CD8-positive, alpha-beta memory T cell (primary cell): ENCODE measurements around the gene LCN15. TPM values are rescaled to one million over a fixed set of nuclear protein-coding genes. Genes with fewer than 3 reads are reported as not detected.
A peak's percentile ranks its signal among the peaks of the same experiment; 100 is the strongest.

Experiments used
- CTCF ChIA-PET: fragments of 350-600 bp; sonication (Branson Sonifier 250); formaldehyde crosslinking; loops from one replicate; lab custom pipeline; 2021; ENCODE audit warnings: antibody characterized with exemption; lab: Charles Lee
- POLR2A ChIA-PET: fragments of 350-600 bp; sonication (Branson Sonifier 250); formaldehyde crosslinking; loops from one replicate; lab custom pipeline; 2021; ENCODE audit warnings: antibody characterized with exemption; lab: Charles Lee
- DNase-seq, 5 donors: peaks; one replicate each; pipeline versions ENCODE4 v3.0.0 to v3.0.0-alpha.2; 2020 to 2022; ENCODE audit warnings: mixed read lengths in 1 of 5
- H3K27ac ChIP-seq: one replicate; pipeline ENCODE4 v1.7.0; 2013; ENCODE audit warnings: low read depth, mild to moderate bottlenecking, low read length, moderate library complexity
- H3K27me3 ChIP-seq: 2 replicates; pipeline ENCODE4 v1.7.0; 2013; ENCODE audit warnings: low read length, mild to moderate bottlenecking; ENCODE audit not compliant: insufficient read depth, poor library complexity, severe bottlenecking
- H3K36me3 ChIP-seq: 2 replicates; pipeline ENCODE4 v1.7.0; 2013; ENCODE audit warnings: mild to moderate bottlenecking, low read length, moderate library complexity; ENCODE audit not compliant: insufficient read depth
- H3K4me1 ChIP-seq: 2 replicates; pipeline ENCODE4 v1.7.0; 2013; ENCODE audit warnings: mild to moderate bottlenecking, low read length, moderate library complexity; ENCODE audit not compliant: insufficient read depth
- H3K4me3 ChIP-seq: 2 replicates; pipeline ENCODE4 v1.7.0; 2013; ENCODE audit warnings: mild to moderate bottlenecking, low read length
- H3K9me3 ChIP-seq: 2 replicates; pipeline ENCODE4 v1.7.0; 2013; ENCODE audit warnings: mild to moderate bottlenecking, low read length
- H3K27ac Mint-ChIP-seq, 8 donors: one replicate each; pipeline ENCODE4 v1.8.0; 2020 to 2021; ENCODE audit warnings: mixed read lengths in 8 of 8, mild to moderate bottlenecking in 6 of 8, inconsistent platforms in 3 of 8, moderate library complexity in 3 of 8
- H3K27me3 Mint-ChIP-seq, 2 donors: one replicate each; pipeline ENCODE4 v1.8.0; 2020 to 2021; ENCODE audit warnings: mixed read lengths in 2 of 2, mild to moderate bottlenecking in 1 of 2, moderate library complexity in 1 of 2
- H3K36me3 Mint-ChIP-seq, 3 donors: one replicate each; pipeline ENCODE4 v1.8.0; 2020 to 2021; ENCODE audit warnings: mixed read lengths in 3 of 3, inconsistent platforms in 1 of 3, mild to moderate bottlenecking in 1 of 3
- H3K4me1 Mint-ChIP-seq, 3 donors: one replicate each; pipeline ENCODE4 v1.8.0; 2020 to 2021; ENCODE audit warnings: mixed read lengths in 3 of 3, inconsistent platforms in 1 of 3, mild to moderate bottlenecking in 1 of 3
- H3K4me3 Mint-ChIP-seq, 7 donors: one replicate each; pipeline ENCODE4 v1.8.0; 2020 to 2021; ENCODE audit warnings: mixed read lengths in 7 of 7, mild to moderate bottlenecking in 6 of 7, moderate library complexity in 4 of 7, inconsistent platforms in 2 of 7
- H3K9me3 Mint-ChIP-seq, 5 donors: one replicate each; pipeline ENCODE4 v1.8.0; 2020 to 2022; ENCODE audit warnings: mixed read lengths in 5 of 5, mild to moderate bottlenecking in 3 of 5, moderate library complexity in 2 of 5, inconsistent platforms in 1 of 5
- polyA plus RNA-seq: library from polyadenylated mRNA; unstranded; fragments of 300-500 nt; fragmentation: Illumina TruSeq; gene quantifications from one replicate; pipeline ENCODE4 v1.2.3, GENCODE V29; 2021
- total RNA-seq, 2 experiments: library from RNA; stranded (reverse); gene quantifications; one replicate each; pipeline ENCODE4 v1.2.3, GENCODE V29; 2021

The LCN15 gene
- total and polyA plus RNA-seq, 3 experiments from 2014 or later: not detected

DNA sequence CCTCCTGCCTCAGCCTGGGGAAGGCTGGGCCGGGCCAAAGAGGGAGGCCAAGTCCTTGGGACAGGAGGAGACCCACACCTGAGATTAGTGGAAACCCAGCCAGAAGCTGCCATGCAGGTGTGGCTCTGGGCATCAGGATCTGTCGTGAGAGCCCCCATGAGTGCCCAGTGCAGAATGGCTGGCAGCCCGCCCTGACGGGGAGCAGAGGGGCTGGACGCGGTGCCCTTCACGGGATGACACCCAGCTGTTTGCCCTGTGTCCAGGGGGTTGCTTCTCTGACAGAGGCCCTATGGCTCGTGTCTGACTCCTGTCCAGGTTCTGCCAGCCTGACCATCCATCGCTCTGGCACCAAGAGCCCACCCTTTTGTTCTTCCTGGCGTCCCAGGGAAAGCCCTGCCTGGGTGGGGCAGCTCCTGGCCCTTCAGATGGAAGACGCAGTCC, 43.4 kb downstream of the LCN15 start:
- H3K27me3 ChIP-seq: no peaks in the 10 kb centered on the region
- no peak for DNase-seq
- H3K27me3 Mint-ChIP-seq: peaks cover 2 to 5% of the 10 kb centered on the region in 2 donors
- H3K36me3 Mint-ChIP-seq: peaks cover 3 to 38% (median 5%) of the 10 kb centered on the region in 3 donors
- ChIA-PET CTCF (interaction anchor here (0.6 kb wide), 1 partner anchor 399 kb away, joined by 3 read pairs; no protein-coding TSS in a partner anchor), POLR2A (no interaction called here)
- no peaks in the 10 kb centered on the region for H3K9me3 ChIP-seq
- peaks cover 6% of the 10 kb centered on the region for H3K4me1 ChIP-seq
- no peak overlapping the region for H3K27ac ChIP-seq
- peaks cover 18% of the 10 kb centered on the region for H3K36me3 ChIP-seq
- H3K4me3 Mint-ChIP-seq: peak overlapping the region in 1 of 7 donors; percentile 40
- H3K9me3 Mint-ChIP-seq: no peaks in the 10 kb centered on the region
- H3K27ac Mint-ChIP-seq: peak overlapping the region in 2 of 8 donors; percentile 4 to 63
- peaks cover 8 to 24% (median 10%) of the 10 kb centered on the region in 3 donors for H3K4me1 Mint-ChIP-seq
- H3K4me3 ChIP-seq: no peak overlapping the region

DNA sequence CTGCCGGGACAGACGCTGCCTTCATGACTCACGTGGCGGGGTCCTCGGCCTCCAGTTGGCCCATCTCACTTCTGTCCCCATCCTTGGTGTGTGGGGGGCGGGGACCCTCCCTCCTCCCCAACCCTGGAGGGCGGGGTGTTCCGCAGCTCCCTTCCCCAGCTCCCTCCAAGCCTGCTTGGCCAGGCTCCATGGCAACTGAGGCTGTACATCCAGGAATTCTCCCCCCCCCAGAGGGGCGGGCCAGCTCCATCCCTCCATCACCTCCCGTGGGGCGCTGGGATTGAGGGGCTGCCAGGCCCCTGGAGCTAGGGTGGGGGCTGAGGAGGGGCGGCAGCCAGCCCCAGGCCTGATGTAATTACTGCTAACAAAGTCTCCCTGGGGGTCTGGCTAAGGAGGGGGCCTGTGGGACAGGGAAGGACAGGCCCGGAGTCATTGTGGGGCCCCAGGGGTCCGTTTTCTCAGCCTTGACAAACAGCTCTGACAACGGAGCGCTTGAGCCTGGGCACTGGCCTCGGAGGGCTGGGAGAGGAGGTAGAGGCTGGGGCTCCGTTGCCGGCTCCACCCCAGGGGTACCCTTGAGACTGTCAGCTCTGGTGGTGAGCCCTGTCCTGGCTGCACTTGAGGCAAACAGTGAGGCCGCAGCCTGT, 43.9 kb downstream of the LCN15 start:
- H3K4me1 ChIP-seq: peaks cover under 1% of the 10 kb centered on the region
- Mint-ChIP-seq H3K27ac (no peak overlapping the region), H3K4me1 (peaks cover 7 to 18% (median 9%) of the 10 kb centered on the region in 3 donors), H3K27me3 (peaks cover 4 to 10% of the 10 kb centered on the region in 2 donors), H3K9me3 (no peaks in the 10 kb centered on the region), H3K4me3 (no peak overlapping the region), H3K36me3 (peaks cover 3 to 33% (median 5%) of the 10 kb centered on the region in 3 donors)
- no peaks in the 10 kb centered on the region for H3K9me3 ChIP-seq
- ChIA-PET POLR2A (no interaction called here), CTCF (interaction anchor here (0.6 kb wide), 1 partner anchor 399 kb away, joined by 3 read pairs; no protein-coding TSS in a partner anchor)
- H3K36me3 ChIP-seq: peaks cover 12% of the 10 kb centered on the region
- H3K27ac ChIP-seq: no peak overlapping the region
- DNase-seq: no peak
- H3K27me3 ChIP-seq: no peaks in the 10 kb centered on the region
- H3K4me3 ChIP-seq: no peak overlapping the region

GRCh38 chr9:136719195-136719880, 45.0 kb downstream of the LCN15 start:
- POLR2A ChIA-PET: interaction anchor here (0.5 to 1.2 kb wide), 2 partner anchors 9 to 100 kb away, joined by 3 to 4 read pairs; no protein-coding TSS in a partner anchor
- no peak for DNase-seq
- Histone ChIP-seq H3K4me1 (no peaks in the 10 kb centered on the region), H3K4me3 (no peak overlapping the region), H3K9me3 (no peaks in the 10 kb centered on the region), H3K27ac (no peak overlapping the region), H3K36me3 (peaks cover 9% of the 10 kb centered on the region), H3K27me3 (no peaks in the 10 kb centered on the region)
- Mint-ChIP-seq H3K9me3 (no peaks in the 10 kb centered on the region), H3K27me3 (peaks cover 5 to 12% of the 10 kb centered on the region in 2 donors), H3K27ac (no peak overlapping the region), H3K36me3 (peaks cover 1 to 24% (median 3%) of the 10 kb centered on the region in 3 donors), H3K4me3 (no peak overlapping the region), H3K4me1 (peaks cover 5 to 12% (median 6%) of the 10 kb centered on the region in 3 donors)
- CTCF ChIA-PET: no interaction called here

DNA sequence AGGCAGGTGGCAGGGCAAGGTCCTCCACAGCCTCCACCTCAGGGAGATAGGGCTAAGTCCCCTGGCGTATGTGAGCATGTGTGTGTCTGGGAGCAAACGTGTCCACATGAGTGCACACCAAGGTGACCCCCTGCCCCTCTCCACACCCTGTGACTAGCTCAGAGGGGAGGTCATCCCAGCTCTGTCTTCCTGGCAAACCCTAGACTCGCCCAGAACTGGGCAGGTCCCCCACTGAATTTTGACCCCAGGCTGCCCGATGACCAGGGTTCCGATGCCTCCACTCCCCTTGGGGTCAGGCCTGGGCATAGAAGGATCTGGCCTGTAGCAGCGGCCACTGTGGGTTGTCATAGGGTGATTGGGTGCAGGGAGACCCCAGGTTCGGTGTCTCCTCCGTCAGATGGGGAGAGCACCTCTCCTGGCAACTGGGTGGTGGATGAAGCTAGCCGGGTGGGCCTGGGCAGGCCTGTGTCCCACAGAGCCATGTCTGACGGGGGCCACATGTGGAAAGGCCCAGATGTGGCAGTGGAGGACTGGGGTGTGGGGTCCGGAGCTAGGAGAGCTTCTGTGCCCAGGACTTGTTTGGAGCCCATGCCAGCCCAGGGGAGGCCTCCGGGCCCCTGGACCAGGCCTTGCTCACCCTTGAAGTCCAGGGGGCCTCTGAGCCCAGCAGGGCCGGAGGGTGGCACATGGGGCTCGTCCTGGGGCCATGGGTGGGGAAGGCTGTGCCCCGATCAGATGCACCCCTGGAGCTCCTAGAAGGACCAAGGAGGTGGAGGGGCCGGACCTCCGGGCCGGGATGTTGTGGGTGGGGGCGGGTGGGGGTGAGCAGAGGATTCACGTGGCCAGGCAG, 45.7 kb downstream of the LCN15 start:
- Histone ChIP-seq H3K4me1 (no peaks in the 10 kb centered on the region), H3K4me3 (no peak overlapping the region), H3K36me3 (peaks cover 2% of the 10 kb centered on the region), H3K27me3 (no peaks in the 10 kb centered on the region), H3K27ac (no peak overlapping the region), H3K9me3 (no peaks in the 10 kb centered on the region)
- ChIA-PET POLR2A (interaction anchor here (0.5 to 1.2 kb wide), 5 partner anchors 9 to 101 kb away, joined by 3 to 4 read pairs (median 4); no protein-coding TSS in a partner anchor), CTCF (interaction anchor here (0.9 kb wide), 1 partner anchor 10 kb away, joined by 3 read pairs; no protein-coding TSS in a partner anchor)
- no peak for DNase-seq
- Mint-ChIP-seq H3K36me3 (peaks cover 0 to 16% (median under 1%) of the 10 kb centered on the region in 3 donors), H3K4me3 (no peak overlapping the region), H3K4me1 (peaks cover 0 to 4% (median 3%) of the 10 kb centered on the region in 3 donors), H3K9me3 (no peaks in the 10 kb centered on the region), H3K27ac (peak overlapping the region in 1 of 8 donors; percentile 43), H3K27me3 (peaks cover 11 to 18% of the 10 kb centered on the region in 2 donors)

- POLR2A ChIA-PET: no interaction called here
- Histone ChIP-seq H3K9me3 (no peaks in the 10 kb centered on the region), H3K36me3 (no peaks in the 10 kb centered on the region), H3K27ac (no peak overlapping the region), H3K27me3 (no peaks in the 10 kb centered on the region), H3K4me1 (no peaks in the 10 kb centered on the region), H3K4me3 (no peak overlapping the region)
- Mint-ChIP-seq H3K4me1 (peaks cover 0 to 4% (median 3%) of the 10 kb centered on the region in 3 donors), H3K4me3 (no peak overlapping the region), H3K9me3 (no peaks in the 10 kb centered on the region), H3K27me3 (peaks cover 14 to 22% of the 10 kb centered on the region in 2 donors), H3K36me3 (peaks cover 0 to 8% (median 0%) of the 10 kb centered on the region in 3 donors), H3K27ac (no peak overlapping the region)
- CTCF ChIA-PET: no interaction called here
- DNase-seq: no peak
These were observed 46.9 kb downstream of the LCN15 start for GRCh38 chr9:136717399-136717798.

GRCh38 chr9:136714893-136715274, 49.4 kb downstream of the LCN15 start:
- H3K4me3 ChIP-seq: no peak overlapping the region
- no peaks in the 10 kb centered on the region for H3K27me3 ChIP-seq
- peaks cover 0 to 2% (median 0%) of the 10 kb centered on the region in 5 donors for H3K9me3 Mint-ChIP-seq
- ChIA-PET CTCF (interaction anchor here (1.0 kb wide), 1 partner anchor 12 kb away, joined by 6 read pairs; no protein-coding TSS in a partner anchor), POLR2A (interaction anchor here (0.6 kb wide), 1 partner anchor 575 kb away, joined by 4 read pairs; no protein-coding TSS in a partner anchor)
- no peaks in the 10 kb centered on the region for H3K9me3 ChIP-seq
- no peaks in the 10 kb centered on the region for H3K36me3 Mint-ChIP-seq
- no peaks in the 10 kb centered on the region for H3K4me1 ChIP-seq
- H3K4me1 Mint-ChIP-seq: peaks cover 0 to 7% (median 5%) of the 10 kb centered on the region in 3 donors
- no peak overlapping the region for H3K27ac ChIP-seq
- H3K27me3 Mint-ChIP-seq: peaks cover 19 to 35% of the 10 kb centered on the region in 2 donors
- no peak overlapping the region for H3K27ac Mint-ChIP-seq
- no peak for DNase-seq
- no peak overlapping the region for H3K4me3 Mint-ChIP-seq
- H3K36me3 ChIP-seq: no peaks in the 10 kb centered on the region

- Histone ChIP-seq H3K4me1 (no peaks in the 10 kb centered on the region), H3K27me3 (no peaks in the 10 kb centered on the region), H3K9me3 (no peaks in the 10 kb centered on the region), H3K4me3 (no peak overlapping the region), H3K36me3 (no peaks in the 10 kb centered on the region), H3K27ac (no peak overlapping the region)
- Mint-ChIP-seq H3K4me3 (peak overlapping the region in 1 of 7 donors; percentile 39), H3K4me1 (peaks cover 0 to 7% (median 5%) of the 10 kb centered on the region in 3 donors), H3K27me3 (peaks cover 19 to 38% of the 10 kb centered on the region in 2 donors), H3K27ac (no peak overlapping the region), H3K9me3 (peaks cover 0 to 2% (median 0%) of the 10 kb centered on the region in 5 donors), H3K36me3 (no peaks in the 10 kb centered on the region)
- no peak for DNase-seq
- CTCF ChIA-PET: interaction anchor here (1.0 kb wide), 1 partner anchor 13 kb away, joined by 6 read pairs; no protein-coding TSS in a partner anchor
- POLR2A ChIA-PET: interaction anchor here (0.6 kb wide), 1 partner anchor 575 kb away, joined by 4 read pairs; no protein-coding TSS in a partner anchor
These were observed 50.0 kb downstream of the LCN15 start for GRCh38 chr9:136714096-136714892.
